Liver (tissue), 9 donors: ENCODE measurements around the gene CREG2. TPM values are rescaled to one million over a fixed set of nuclear protein-coding genes. Genes with fewer than 3 reads are reported as not detected.

Source experiments
- DNase-seq: peaks from one replicate; pipeline ENCODE4 v3.0.0-alpha.2; 2017; ENCODE audit warnings: low spot score
- H3K27ac ChIP-seq, 2 donors: one replicate each; pipeline ENCODE4 v1.7.0; 2013; ENCODE audit warnings: inconsistent platforms in 2 of 2, low read length in 2 of 2, control low read depth in 1 of 2, low read depth in 1 of 2, mild to moderate bottlenecking in 1 of 2
- H3K27me3 ChIP-seq, 4 donors: one replicate each; pipeline versions ENCODE4 v1.6.1 to v1.7.0; 2013; ENCODE audit warnings: low read length in 3 of 4, inconsistent platforms in 1 of 4, mild to moderate bottlenecking in 1 of 4, moderate library complexity in 1 of 4; ENCODE audit not compliant: control insufficient read depth in 4 of 4, insufficient read depth in 4 of 4
- H3K36me3 ChIP-seq, 4 donors: one replicate each; pipeline versions ENCODE4 v1.6.1 to v1.7.0; 2013; ENCODE audit warnings: low read length in 3 of 4, mild to moderate bottlenecking in 3 of 4, low read depth in 1 of 4, moderate library complexity in 1 of 4; ENCODE audit not compliant: control insufficient read depth in 4 of 4, insufficient read depth in 3 of 4
- H3K4me1 ChIP-seq, 4 donors: one replicate each; pipeline versions ENCODE4 v1.6.1 to v1.7.0; 2013; ENCODE audit warnings: low read length in 3 of 4, mild to moderate bottlenecking in 3 of 4, moderate library complexity in 1 of 4; ENCODE audit not compliant: control insufficient read depth in 4 of 4, insufficient read depth in 4 of 4
- H3K4me3 ChIP-seq, 3 donors: one replicate each; pipeline versions ENCODE4 v1.6.1 to v1.7.0; 2013; ENCODE audit warnings: low read length in 3 of 3, control low read depth in 1 of 3, low read depth in 1 of 3, mild to moderate bottlenecking in 1 of 3
- H3K9ac ChIP-seq, 2 donors: one replicate each; pipeline ENCODE4 v1.7.0; 2013; ENCODE audit warnings: low read length in 2 of 2, mild to moderate bottlenecking in 2 of 2, moderate library complexity in 2 of 2, control low read depth in 1 of 2, low read depth in 1 of 2
- H3K9me3 ChIP-seq, 4 donors: one replicate each; pipeline versions ENCODE4 v1.6.1 to v1.7.0; 2013; ENCODE audit warnings: low read length in 3 of 4; ENCODE audit not compliant: control insufficient read depth in 4 of 4
- ATF3 ChIP-seq: IDR thresholded peaks from 2 replicates; pipeline ENCODE4 v1.6.1; 2016; ENCODE audit warnings: antibody characterized with exemption
- CTCF ChIP-seq: fragments of 150-350 bp; IDR thresholded peaks from 2 replicates; pipeline ENCODE4 v1.5.1; 2017; ENCODE audit warnings: improper control_type of control experiment, low read depth, low read length; ENCODE audit not compliant: missing input control
- EGR1 ChIP-seq, 2 donors: IDR thresholded peaks; 2 replicates each; pipeline ENCODE4 v1.6.1; 2016 to 2018; ENCODE audit warnings: antibody characterized with exemption in 2 of 2, low read depth in 2 of 2
- FOXA1 ChIP-seq: IDR thresholded peaks from 2 replicates; pipeline ENCODE4 v1.6.1; 2016; ENCODE audit warnings: antibody characterized with exemption
- FOXA2 ChIP-seq: IDR thresholded peaks from 2 replicates; pipeline ENCODE4 v1.6.1; 2016; ENCODE audit warnings: antibody characterized with exemption
- GABPA ChIP-seq, 2 donors: IDR thresholded peaks in 1 of 2; conservative IDR thresholded peaks in 1 of 2; 2 replicates each; pipeline ENCODE4 v1.6.1; 2016; ENCODE audit warnings: antibody characterized with exemption in 2 of 2, mild to moderate bottlenecking in 1 of 2, moderate library complexity in 1 of 2
- HNF4A ChIP-seq, 2 donors: conservative IDR thresholded peaks; 2 replicates each; pipeline ENCODE4 v1.6.1; 2016; ENCODE audit warnings: antibody characterized with exemption in 2 of 2, mild to moderate bottlenecking in 2 of 2
- HNF4G ChIP-seq: IDR thresholded peaks from 2 replicates; pipeline ENCODE4 v1.6.1; 2016; ENCODE audit warnings: antibody characterized with exemption
- JUND ChIP-seq, 2 donors: IDR thresholded peaks; 2 replicates each; pipeline ENCODE4 v1.6.1; 2016; ENCODE audit warnings: antibody characterized with exemption in 2 of 2
- MAX ChIP-seq: IDR thresholded peaks from 2 replicates; pipeline ENCODE4 v1.6.1; 2016; ENCODE audit warnings: antibody characterized with exemption
- NR2F2 ChIP-seq: IDR thresholded peaks from 2 replicates; pipeline ENCODE4 v1.6.1; 2016; ENCODE audit warnings: antibody characterized with exemption
- RAD21 ChIP-seq, 2 donors: IDR thresholded peaks; 2 replicates each; pipeline ENCODE4 v1.6.1; 2016; ENCODE audit warnings: antibody characterized with exemption in 2 of 2, mild to moderate bottlenecking in 2 of 2
- REST ChIP-seq: IDR thresholded peaks from 2 replicates; pipeline ENCODE4 v1.6.1; 2016; ENCODE audit warnings: antibody characterized with exemption, mild to moderate bottlenecking
- RXRA ChIP-seq, 2 donors: IDR thresholded peaks; 2 replicates each; pipeline ENCODE4 v1.6.1; 2017 to 2018; ENCODE audit warnings: antibody characterized with exemption in 2 of 2, mild to moderate bottlenecking in 1 of 2
- SP1 ChIP-seq: IDR thresholded peaks from 2 replicates; pipeline ENCODE4 v1.6.1; 2018; ENCODE audit warnings: antibody characterized with exemption, mild to moderate bottlenecking
- TAF1 ChIP-seq: conservative IDR thresholded peaks from 2 replicates; pipeline ENCODE4 v1.6.1; 2016; ENCODE audit warnings: antibody characterized with exemption, mild to moderate bottlenecking
- YY1 ChIP-seq: IDR thresholded peaks from 2 replicates; pipeline ENCODE4 v1.6.1; 2016; ENCODE audit warnings: antibody characterized with exemption, mild to moderate bottlenecking
- ZBTB33 ChIP-seq: IDR thresholded peaks from 2 replicates; pipeline ENCODE4 v1.6.1; 2016; ENCODE audit warnings: antibody characterized with exemption
- WGBS: extraction: QIAGEN DNeasy Blood & Tissue Kit; methylation state at CpG from one replicate; pipeline ENCODE4 v1.1.7; 2013; 5-methylcytosine and 5-hydroxymethylcytosine counted together
- polyA plus RNA-seq, 2 donors: library from polyadenylated mRNA; stranded (reverse) in 1 of 2; unstranded in 1 of 2; fragments of 200-250 nt in 1 of 2; fragments of >200 nt in 1 of 2; fragmentation: Nextera tagmentation in 1 of 2; extraction: Ambion mirVana in 1 of 2; gene quantifications; one replicate each; pipeline versions ENCODE4 v1.2.1 to v1.2.3, GENCODE V29; 2013 to 2015
- total RNA-seq, 2 donors: library from RNA; depleted of rRNA; stranded (reverse); fragments of >200 nt; gene quantifications; one replicate each; pipeline ENCODE4 v1.2.3, GENCODE V29; 2014
- donor health status: healthy.
- donor health status: healthy.
- donor health status: healthy.
- donor health status: healthy.
- donor health status: healthy.

Gene CREG2
- total and polyA plus RNA-seq, 4 donors, result 0.05 TPM; not detected in 3

- no peak overlapping the region for H3K9ac ChIP-seq
- H3K36me3 ChIP-seq, result no peaks in the 10 kb centered on the region
- H3K9me3 ChIP-seq, result no peaks in the 10 kb centered on the region
- H3K4me3 ChIP-seq, result no peak overlapping the region
- 84% methylated on average over 4 of the region's 4 CpGs for WGBS
- no peak overlapping the region for H3K27ac ChIP-seq
- H3K4me1 ChIP-seq, result peaks cover 0 to 4% (median 2%) of the 10 kb centered on the region in 4 donors
- no peaks in the 10 kb centered on the region for H3K27me3 ChIP-seq
- no peak for TF ChIP-seq SP1
- TF ChIP-seq HNF4A (conservative IDR thresholded peaks at IDR 0.05), result no peak
- no peak for TF ChIP-seq HNF4G
- no peak for TF ChIP-seq CTCF
- TF ChIP-seq YY1, result no peak
- no peak for TF ChIP-seq ATF3
- no peak for TF ChIP-seq ZBTB33
- TF ChIP-seq FOXA1, result no peak
- no peak for TF ChIP-seq NR2F2
- no peak for TF ChIP-seq EGR1 (IDR thresholded peaks at IDR 0.05; ENCODE audit: low read depth in 2 of 2)
- TF ChIP-seq RAD21 (IDR thresholded peaks at IDR 0.05), result no peak
- DNase-seq, result no peak
These were observed 58.3 kb downstream of the CREG2 start for GRCh38 chr2:101329026-101329425.

GRCh38 chr2:101328474-101329007, 58.8 kb downstream of the CREG2 start:
- TF ChIP-seq RXRA (IDR thresholded peaks at IDR 0.05) (no peak), HNF4G (no peak), ZBTB33 (no peak), CTCF (no peak), EGR1 (IDR thresholded peaks at IDR 0.05; ENCODE audit: low read depth in 2 of 2) (peak in 1 of 2 donors; percentile 72), RAD21 (IDR thresholded peaks at IDR 0.05) (peak in 1 of 2 donors; percentile 7), GABPA (IDR thresholded peaks at IDR 0.05 in 1 of 2, conservative IDR thresholded peaks at IDR 0.05 in 1 of 2) (peak; percentile 43 to 65), ATF3 (no peak), TAF1 (no peak), REST (no peak), FOXA2 (no peak), SP1 (peak; percentile 9), NR2F2 (no peak), FOXA1 (no peak), YY1 (peak; percentile 38), JUND (IDR thresholded peaks at IDR 0.05) (no peak), MAX (peak; percentile 67), HNF4A (conservative IDR thresholded peaks at IDR 0.05) (no peak)
- DNase-seq, result no peak
- H3K27me3 ChIP-seq, result no peaks in the 10 kb centered on the region
- no peak overlapping the region for H3K27ac ChIP-seq
- 52% methylated on average over 3 of the region's 3 CpGs for WGBS
- H3K36me3 ChIP-seq, result no peaks in the 10 kb centered on the region
- H3K4me1 ChIP-seq, result peaks cover 0 to 4% (median 2%) of the 10 kb centered on the region in 4 donors
- H3K9ac ChIP-seq, result no peak overlapping the region
- no peaks in the 10 kb centered on the region for H3K9me3 ChIP-seq
- H3K4me3 ChIP-seq, result no peak overlapping the region
